ENCODE data around the gene RPTOR. TPM values are rescaled to one million over a fixed set of nuclear protein-coding genes. Genes with fewer than 3 reads are reported as not detected.

Gene RPTOR
- total RNA-seq, 1 experiment from 2014 or later: 58.0 TPM

- DNase-seq (ENCODE audit: low read depth, low spot score) (no peak), ATAC-seq (no peak)
- no TSS peak for BruUV-seq (replicated peaks)
- TF ChIP-seq SIN3A (IDR thresholded peaks at IDR 0.05; ENCODE audit: borderline replicate concordance, insufficient read depth, low read depth, low read length) (no peak), CTCF (IDR thresholded peaks at IDR 0.05) (no peak)
- H3K36me3 ChIP-seq (ENCODE audit: control insufficient read depth, insufficient read depth, low read length): no peaks in the 10 kb centered on the region
- no peak overlapping the region for H3K4me3 ChIP-seq (ENCODE audit: low read depth in 2 of 2, low read length in 2 of 2)
- H3K4me1 ChIP-seq (ENCODE audit: control insufficient read depth, insufficient read depth, low read length): peaks cover 6% of the 10 kb centered on the region
- in situ Hi-C loops (cut with HindIII; ENCODE audit: low pct_unique_long_range_greater_than_20kb, low sequenced_read_pairs): no loop called here
- H3K27ac ChIP-seq (ENCODE audit: low read length): no peak overlapping the region
- POLR2A ChIA-PET: interaction anchor here (0.6 kb wide), 1 partner anchor 41 kb away, joined by 3 read pairs; no protein-coding TSS in a partner anchor
- peaks cover 4% of the 10 kb centered on the region; the same call in 1 of the 2 replicates for H3K9me3 ChIP-seq (ENCODE audit: control insufficient read depth, insufficient read depth, low read depth, low read length)
- intact Hi-C loops (cut with micrococcal nuclease; ENCODE audit: unreplicated experiment): no loop called here
- H3K27me3 ChIP-seq (ENCODE audit: control insufficient read depth, insufficient read depth, low read length): no peaks in the 10 kb centered on the region
- CTCF ChIA-PET: no interaction called here
These were observed 238.8 kb downstream of the RPTOR start for GRCh38 chr17:80783486-80783885.

DNA sequence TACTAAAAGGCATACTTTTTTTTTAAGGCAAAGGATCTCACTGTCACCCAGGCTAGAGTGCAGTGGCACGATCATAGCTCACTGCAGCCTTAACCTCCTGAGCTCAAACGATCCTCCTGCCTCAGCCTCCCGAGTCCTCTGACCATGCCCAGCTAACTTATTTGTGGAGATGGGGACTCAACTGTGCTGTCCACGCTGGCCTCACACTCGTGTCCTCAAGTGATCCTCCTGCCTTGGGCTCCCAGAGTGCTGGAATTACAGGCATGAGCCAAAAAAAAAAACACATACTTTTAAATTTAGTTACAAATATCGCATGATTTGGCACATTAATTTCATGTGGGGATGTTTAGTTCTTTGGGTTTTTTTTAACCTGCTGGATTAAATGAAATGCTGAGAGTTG is 239.3 kb downstream of the RPTOR start:
- no TSS peak for BruUV-seq (replicated peaks)
- peaks cover 10% of the 10 kb centered on the region for H3K4me1 ChIP-seq (ENCODE audit: control insufficient read depth, insufficient read depth, low read length)
- in situ Hi-C loops (cut with HindIII; ENCODE audit: low pct_unique_long_range_greater_than_20kb, low sequenced_read_pairs) (no loop called here), intact Hi-C loops (cut with micrococcal nuclease; ENCODE audit: unreplicated experiment) (no loop called here)
- TF ChIP-seq TCF7L2 (IDR thresholded peaks at IDR 0.05; ENCODE audit: low read depth, low read length) (no peak), SIN3A (IDR thresholded peaks at IDR 0.05; ENCODE audit: borderline replicate concordance, insufficient read depth, low read depth, low read length) (no peak), CTCF (IDR thresholded peaks at IDR 0.05) (no peak), POLR2AphosphoS5 (IDR thresholded peaks at IDR 0.05; ENCODE audit: low read depth, low read length) (no peak)
- TF ChIP-seq, protein P1, sequence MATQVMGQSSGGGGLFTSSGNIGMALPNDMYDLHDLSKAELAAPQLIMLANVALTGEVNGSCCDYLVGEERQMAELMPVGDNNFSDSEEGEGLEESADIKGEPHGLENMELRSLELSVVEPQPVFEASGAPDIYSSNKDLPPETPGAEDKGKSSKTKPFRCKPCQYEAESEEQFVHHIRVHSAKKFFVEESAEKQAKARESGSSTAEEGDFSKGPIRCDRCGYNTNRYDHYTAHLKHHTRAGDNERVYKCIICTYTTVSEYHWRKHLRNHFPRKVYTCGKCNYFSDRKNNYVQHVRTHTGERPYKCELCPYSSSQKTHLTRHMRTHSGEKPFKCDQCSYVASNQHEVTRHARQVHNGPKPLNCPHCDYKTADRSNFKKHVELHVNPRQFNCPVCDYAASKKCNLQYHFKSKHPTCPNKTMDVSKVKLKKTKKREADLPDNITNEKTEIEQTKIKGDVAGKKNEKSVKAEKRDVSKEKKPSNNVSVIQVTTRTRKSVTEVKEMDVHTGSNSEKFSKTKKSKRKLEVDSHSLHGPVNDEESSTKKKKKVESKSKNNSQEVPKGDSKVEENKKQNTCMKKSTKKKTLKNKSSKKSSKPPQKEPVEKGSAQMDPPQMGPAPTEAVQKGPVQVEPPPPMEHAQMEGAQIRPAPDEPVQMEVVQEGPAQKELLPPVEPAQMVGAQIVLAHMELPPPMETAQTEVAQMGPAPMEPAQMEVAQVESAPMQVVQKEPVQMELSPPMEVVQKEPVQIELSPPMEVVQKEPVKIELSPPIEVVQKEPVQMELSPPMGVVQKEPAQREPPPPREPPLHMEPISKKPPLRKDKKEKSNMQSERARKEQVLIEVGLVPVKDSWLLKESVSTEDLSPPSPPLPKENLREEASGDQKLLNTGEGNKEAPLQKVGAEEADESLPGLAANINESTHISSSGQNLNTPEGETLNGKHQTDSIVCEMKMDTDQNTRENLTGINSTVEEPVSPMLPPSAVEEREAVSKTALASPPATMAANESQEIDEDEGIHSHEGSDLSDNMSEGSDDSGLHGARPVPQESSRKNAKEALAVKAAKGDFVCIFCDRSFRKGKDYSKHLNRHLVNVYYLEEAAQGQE (IDR thresholded peaks at IDR 0.05; ENCODE audit: insufficient read depth in 1 of 2, low read depth in 2 of 2, low read length in 1 of 2): no peak
- H3K27ac ChIP-seq (ENCODE audit: low read length): no peak overlapping the region
- H3K27me3 ChIP-seq (ENCODE audit: control insufficient read depth, insufficient read depth, low read length): no peaks in the 10 kb centered on the region
- H3K4me3 ChIP-seq (ENCODE audit: low read depth in 2 of 2, low read length in 2 of 2): no peak overlapping the region
- ChIA-PET POLR2A (interaction anchor here (0.6 kb wide), 1 partner anchor 41 kb away, joined by 3 read pairs; no protein-coding TSS in a partner anchor), CTCF (no interaction called here)
- H3K36me3 ChIP-seq (ENCODE audit: control insufficient read depth, insufficient read depth, low read length): no peaks in the 10 kb centered on the region
- DNase-seq (ENCODE audit: low read depth, low spot score): no peak
- H3K9me3 ChIP-seq (ENCODE audit: control insufficient read depth, insufficient read depth, low read depth, low read length): peaks cover 4% of the 10 kb centered on the region; the same call in 1 of the 2 replicates
- ATAC-seq: no peak
